Stimulated activated effector memory CD8-positive, alpha-beta T cell treated with anti-CD3 and anti-CD28 coated beads, Interleukin-12 subunit alpha, Interleukin-12 subunit beta, amount 100 ng/mL, for 72 hours (primary cell): ENCODE results near the gene STRBP.
"Not testable (repeated sequence)": the region's sequence is repeated elsewhere in the genome, so short reads cannot be mapped to it uniquely, and the experiment has no call there.

Experiments used
- ATAC-seq: fragments of 150-1000 bp; cut with Tn5 transposase; 2 replicates; pipeline ENCODE4 v1.10.0; 2021
- DNase-seq, 2 donors: peaks; one replicate each; pipeline ENCODE4 v3.0.0; 2021 to 2022; ENCODE audit warnings: low spot score in 2 of 2
- H3K27ac Mint-ChIP-seq: one replicate; pipeline ENCODE4 v1.8.0; 2022; ENCODE audit warnings: mild to moderate bottlenecking, mixed read lengths
- H3K36me3 Mint-ChIP-seq: one replicate; pipeline ENCODE4 v1.8.0; 2022; ENCODE audit warnings: mild to moderate bottlenecking, mixed read lengths
- H3K4me1 Mint-ChIP-seq: one replicate; pipeline ENCODE4 v1.8.0; 2022; ENCODE audit warnings: mixed read lengths
- H3K4me3 Mint-ChIP-seq: one replicate; pipeline ENCODE4 v1.8.0; 2022; ENCODE audit warnings: mild to moderate bottlenecking, mixed read lengths
- H3K9me3 Mint-ChIP-seq: one replicate; pipeline ENCODE4 v1.8.0; 2022; ENCODE audit warnings: mixed read lengths

The STRBP gene

DNA sequence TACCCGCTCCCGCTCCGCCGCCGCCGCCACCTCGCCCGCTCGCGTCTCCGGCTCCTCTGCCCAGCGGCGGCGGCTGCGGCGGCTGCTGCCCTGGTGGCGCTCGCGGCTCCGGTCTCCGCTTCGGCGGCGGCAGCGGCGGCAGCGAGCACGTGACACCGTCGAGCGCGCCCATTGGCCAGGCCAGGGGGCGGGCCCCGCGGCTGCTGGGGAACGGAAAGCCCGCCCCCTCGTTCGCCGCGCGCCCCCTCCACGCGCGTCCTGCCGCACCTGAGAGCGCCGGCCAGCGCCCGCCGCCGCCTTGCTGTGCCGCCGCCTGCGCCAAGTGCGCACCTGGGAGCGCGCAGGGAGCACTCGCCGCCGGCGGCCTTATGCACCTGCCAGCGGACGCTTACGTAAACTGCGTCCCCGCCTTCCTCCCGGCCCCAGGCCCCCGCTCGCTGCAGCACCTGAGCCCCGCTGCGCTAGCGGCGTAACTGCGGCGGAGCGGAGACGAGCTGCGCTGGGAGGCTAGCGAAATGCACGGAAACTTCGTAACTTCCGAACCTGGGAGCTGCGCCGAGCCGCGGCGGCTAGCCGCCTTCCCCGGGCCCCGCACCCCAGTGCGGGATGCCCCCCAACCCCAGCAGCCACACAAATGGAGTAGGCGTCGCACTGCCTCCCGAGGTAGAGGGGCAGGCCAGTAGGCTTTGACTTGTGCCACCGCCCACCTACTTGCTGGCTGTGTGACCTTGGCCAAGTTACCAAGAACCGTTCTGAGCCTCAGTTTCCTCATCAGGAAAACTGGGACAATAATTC, at the start of gene STRBP:
TSS of gene STRBP (minus strand) at position 122 of the 795 bp plus-strand sequence. CDS start 84,452 bp downstream, outside the sequence.
- DNase-seq: peak; percentile 89 to 92
- peak within 1 kb of the TSS; percentile 75 for H3K4me3 Mint-ChIP-seq
- peaks cover 5% of the 10 kb centered on the region for H3K36me3 Mint-ChIP-seq
- peak; percentile 95 for ATAC-seq
- no peaks in the 10 kb centered on the region for H3K9me3 Mint-ChIP-seq
- peaks cover 23% of the 10 kb centered on the region for H3K4me1 Mint-ChIP-seq
- peak within 1 kb of the TSS; percentile 41 for H3K27ac Mint-ChIP-seq

DNA sequence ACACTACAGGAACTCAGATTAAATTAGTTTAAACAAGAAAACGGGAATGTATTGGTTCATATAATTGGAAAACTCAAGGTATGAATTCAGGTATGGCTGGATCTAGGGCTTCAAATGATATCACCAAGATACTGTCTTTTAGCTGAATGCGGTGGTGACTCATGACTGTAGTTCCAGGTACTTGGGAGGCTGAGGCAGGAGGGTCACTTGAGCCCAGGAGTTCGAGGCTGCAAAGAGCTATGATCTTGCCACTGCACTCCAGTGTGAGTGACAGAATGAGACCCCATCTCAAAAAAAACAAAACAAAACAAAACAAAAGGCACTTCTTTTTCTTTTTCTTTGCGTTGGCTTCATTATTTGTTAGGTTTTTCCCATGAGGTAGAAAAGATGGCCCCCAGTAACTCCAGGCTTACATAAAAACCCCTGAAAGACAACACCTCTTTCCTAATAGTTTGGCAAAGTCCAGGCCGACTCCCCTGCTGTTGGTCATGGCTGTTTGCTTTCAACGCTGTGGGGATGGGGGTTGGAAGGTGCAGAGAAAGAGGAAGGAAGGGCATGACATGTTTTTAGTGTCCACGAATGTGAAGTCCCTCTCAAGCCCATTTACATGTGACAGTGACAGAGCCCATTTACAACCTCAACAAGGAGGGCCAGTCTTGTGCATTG, 47.8 kb upstream of the STRBP start:
- no peak for ATAC-seq
- peaks cover 33% of the 10 kb centered on the region for H3K4me1 Mint-ChIP-seq
- H3K36me3 Mint-ChIP-seq: no peaks in the 10 kb centered on the region
- no peaks in the 10 kb centered on the region for H3K9me3 Mint-ChIP-seq
- no peak overlapping the region for H3K4me3 Mint-ChIP-seq
- no peak for DNase-seq
- H3K27ac Mint-ChIP-seq: no peak overlapping the region

DNA sequence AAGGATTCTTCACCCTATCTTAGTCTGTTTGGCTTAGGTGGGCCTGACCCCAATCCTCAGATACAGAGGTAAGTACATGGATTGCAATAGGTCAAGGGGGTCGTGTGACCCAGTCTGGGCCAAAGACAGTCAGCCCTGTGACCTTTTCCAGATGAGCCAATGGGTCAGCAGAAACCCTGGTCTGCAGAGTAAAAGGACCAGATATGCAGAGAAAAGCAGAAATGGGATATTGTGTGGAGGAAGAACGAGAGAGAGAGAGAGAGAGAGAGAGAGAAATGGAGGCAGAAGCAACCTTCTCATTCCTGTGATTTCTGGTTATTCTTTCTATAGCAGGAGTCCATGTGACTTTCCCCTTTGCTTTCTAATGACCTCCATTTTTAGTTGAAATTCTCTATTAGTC, 47.2 kb upstream of the STRBP start:
- no peaks in the 10 kb centered on the region for H3K9me3 Mint-ChIP-seq

DNA sequence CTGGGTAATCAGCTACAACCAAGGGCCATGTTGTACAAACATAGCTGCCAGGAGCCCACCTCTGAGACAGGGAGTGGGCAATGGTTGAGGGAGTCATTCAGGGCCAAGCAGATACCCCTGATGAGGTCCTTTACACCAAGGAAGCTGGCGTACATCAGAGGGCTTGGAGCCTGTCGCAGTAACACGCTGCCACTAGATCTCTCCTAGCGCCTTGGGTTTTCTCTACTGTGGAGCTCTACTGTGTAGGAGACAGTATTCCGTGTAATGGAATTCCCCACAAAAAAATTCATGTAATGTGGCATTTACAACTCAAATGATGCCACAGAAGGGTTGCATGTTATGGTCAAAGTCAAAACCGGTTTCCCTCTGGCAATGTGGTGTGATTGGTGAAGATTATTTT, 46.2 kb upstream of the STRBP start:
- Mint-ChIP-seq H3K9me3 (no peaks in the 10 kb centered on the region), H3K4me1 (peaks cover 25% of the 10 kb centered on the region), H3K27ac (peak overlapping the region; percentile 69), H3K36me3 (no peaks in the 10 kb centered on the region), H3K4me3 (no peak overlapping the region)
- ATAC-seq (no peak), DNase-seq (no peak)

More for the DNA sequence above, 47.2 kb upstream of the STRBP start:
- H3K4me1 Mint-ChIP-seq: peaks cover 32% of the 10 kb centered on the region
- no peaks in the 10 kb centered on the region for H3K36me3 Mint-ChIP-seq
- H3K4me3 Mint-ChIP-seq: no peak overlapping the region
- ATAC-seq (no peak), DNase-seq (no peak)
- no peak overlapping the region for H3K27ac Mint-ChIP-seq

DNA sequence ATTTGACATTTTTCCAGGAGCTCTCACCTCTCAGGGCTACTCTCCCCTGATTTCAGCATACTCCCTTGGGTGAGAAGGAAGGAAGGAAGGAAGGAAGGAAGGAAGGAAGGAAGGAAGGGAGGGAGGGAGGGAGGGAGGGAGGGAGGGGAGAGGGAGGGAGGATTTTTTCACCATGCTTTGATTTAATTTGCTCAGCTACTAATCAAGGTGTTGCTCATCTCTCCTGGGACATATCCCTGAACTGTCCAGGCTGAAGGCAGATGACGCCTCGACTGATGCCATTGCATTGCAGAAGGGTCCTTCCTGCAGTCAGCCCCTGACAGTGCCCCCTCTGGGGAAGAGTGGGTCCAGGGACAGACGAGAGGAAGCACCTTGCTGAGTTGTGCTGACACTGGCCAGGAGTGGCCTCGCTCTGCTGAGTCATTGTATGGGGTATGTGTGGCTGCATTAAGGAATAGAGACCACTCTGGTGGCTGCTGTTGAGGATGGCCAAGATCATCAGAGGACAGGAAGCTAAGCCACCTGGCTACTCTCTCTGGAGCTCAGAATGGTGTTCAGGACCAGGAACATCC, 44.0 kb upstream of the STRBP start:
- ATAC-seq: no peak
- Mint-ChIP-seq H3K36me3 (no peaks in the 10 kb centered on the region), H3K4me1 (peaks cover 2% of the 10 kb centered on the region), H3K4me3 (no peak overlapping the region), H3K27ac (peak overlapping the region; percentile 21), H3K9me3 (no peaks in the 10 kb centered on the region)
- no peak for DNase-seq

DNA sequence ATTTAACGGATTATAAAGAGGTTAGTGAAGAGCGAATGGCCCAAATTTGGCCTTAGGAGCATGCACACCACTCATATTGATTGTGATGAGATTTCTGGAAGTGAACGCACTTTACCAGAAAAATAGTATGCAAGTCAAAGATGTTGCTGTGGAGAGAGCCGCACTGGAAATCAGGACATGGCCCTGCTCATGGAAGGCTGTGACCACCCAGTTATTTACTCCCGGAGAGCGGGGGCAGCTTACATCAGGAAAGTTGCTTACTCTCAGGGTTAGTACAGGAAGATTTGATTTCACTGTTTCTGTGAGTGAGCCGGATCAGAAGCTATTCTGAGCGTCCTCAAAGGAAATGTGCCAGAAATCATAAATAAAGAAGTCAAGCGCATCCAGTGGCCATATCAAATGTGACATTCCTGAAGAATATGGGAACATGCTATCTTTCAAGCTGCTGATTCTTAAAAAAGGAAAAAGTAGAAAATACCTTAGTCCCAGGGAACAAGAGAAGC, 42.9 kb upstream of the STRBP start:
- Mint-ChIP-seq H3K4me1 (no peaks in the 10 kb centered on the region), H3K9me3 (no peaks in the 10 kb centered on the region), H3K27ac (no peak overlapping the region), H3K36me3 (no peaks in the 10 kb centered on the region), H3K4me3 (no peak overlapping the region)
- DNase-seq (no peak), ATAC-seq (no peak)

DNA sequence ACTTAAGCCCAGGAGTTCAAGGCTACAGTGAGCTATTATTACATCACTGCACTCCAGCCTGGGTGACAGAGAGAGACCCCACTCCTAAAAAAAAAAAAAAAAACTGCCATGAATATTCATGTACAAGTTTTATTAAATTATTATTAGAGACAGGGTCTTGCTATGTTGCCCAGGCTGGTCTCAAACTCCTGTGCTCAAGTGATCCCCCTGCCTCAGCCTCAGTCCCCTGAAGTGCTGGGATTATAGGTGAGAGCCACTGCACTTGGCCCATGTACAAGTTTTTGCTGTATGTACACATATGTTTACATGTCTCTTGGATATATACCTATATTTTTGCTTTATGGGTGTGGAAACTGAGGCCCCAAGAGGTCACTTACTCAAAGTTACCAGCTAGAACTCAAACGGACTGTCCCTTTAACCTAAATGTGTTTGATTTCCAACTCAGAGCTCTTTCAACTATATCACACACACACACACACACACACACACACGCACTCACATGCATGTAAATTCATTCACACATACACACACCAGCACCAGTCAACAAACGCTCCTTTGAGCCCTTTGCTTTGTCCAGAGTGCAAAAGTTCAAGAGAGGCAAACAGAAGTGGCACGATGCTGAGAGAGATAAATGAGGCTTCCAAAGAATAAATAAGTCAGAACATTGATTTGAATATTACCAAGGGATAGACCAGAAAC, 42.3 kb upstream of the STRBP start:
- Mint-ChIP-seq H3K4me3 (no peak overlapping the region), H3K36me3 (no peaks in the 10 kb centered on the region), H3K27ac (no peak overlapping the region), H3K4me1 (no peaks in the 10 kb centered on the region), H3K9me3 (no peaks in the 10 kb centered on the region)
- DNase-seq (no peak), ATAC-seq (no peak)

DNA sequence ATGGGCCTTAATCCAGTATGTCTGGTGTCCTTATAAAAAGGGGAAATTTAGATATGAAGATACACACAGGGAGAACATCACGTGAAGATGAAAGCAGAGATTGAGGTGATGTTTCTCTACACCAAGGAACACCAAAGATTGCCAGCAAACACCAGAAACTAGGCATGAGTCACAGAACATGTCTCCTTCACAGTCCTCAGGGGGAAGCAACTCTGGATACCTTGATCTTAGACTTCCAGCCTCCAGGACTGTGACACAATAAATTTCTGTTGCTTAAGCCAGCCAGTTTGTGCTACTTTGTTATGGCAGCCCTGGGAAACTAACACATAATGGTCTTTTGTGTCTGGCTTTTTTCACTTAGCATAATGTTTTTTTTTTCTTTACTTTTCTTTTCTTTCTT, 41.2 kb upstream of the STRBP start:
- H3K36me3 Mint-ChIP-seq: no peaks in the 10 kb centered on the region
- no peak for DNase-seq
- no peak overlapping the region for H3K27ac Mint-ChIP-seq
- H3K9me3 Mint-ChIP-seq: no peaks in the 10 kb centered on the region
- ATAC-seq: no peak
- peaks cover 9% of the 10 kb centered on the region for H3K4me1 Mint-ChIP-seq
- H3K4me3 Mint-ChIP-seq: no peak overlapping the region

DNA sequence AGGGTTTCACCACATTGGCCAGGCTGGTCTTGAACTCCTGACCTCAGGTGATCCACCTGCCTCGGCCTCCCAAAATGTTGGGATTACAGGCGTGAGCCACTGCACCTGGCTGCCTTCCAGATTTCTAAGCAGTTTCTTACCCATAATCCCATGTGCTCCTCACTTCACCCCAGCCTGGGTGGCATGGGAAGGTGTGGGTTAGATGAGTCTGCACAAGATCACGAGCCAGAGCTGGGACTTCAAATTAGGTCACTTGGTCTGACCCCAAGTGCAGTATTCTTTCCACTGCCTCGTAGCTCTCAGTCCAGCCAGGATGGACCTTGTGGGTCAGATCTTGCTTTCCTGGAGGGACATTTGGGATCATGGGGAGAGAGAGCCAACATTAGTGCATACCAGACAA, 37.5 kb upstream of the STRBP start:
- Mint-ChIP-seq H3K27ac (peak overlapping the region; percentile 88), H3K4me1 (peaks cover 30% of the 10 kb centered on the region), H3K4me3 (peak overlapping the region; percentile 58), H3K36me3 (no peaks in the 10 kb centered on the region), H3K9me3 (no peaks in the 10 kb centered on the region)
- ATAC-seq (no peak), DNase-seq (no peak)

DNA sequence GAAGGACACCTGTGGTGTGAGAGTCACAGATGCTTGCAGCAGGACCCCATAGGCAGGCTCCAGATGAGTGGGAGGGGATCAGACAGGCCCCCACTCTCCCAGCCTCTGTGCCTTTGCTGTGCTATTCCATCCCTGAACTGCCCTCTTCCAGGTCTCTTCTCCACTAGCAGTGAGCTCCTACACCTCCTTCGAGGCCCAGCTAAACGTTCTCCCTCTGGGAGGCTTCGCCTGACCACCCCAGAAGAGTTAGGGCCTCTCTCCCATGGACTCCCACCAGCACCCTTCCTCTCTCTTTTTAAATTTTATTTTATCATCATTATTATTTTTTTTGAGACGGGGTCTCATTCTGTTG, 35.9 kb upstream of the STRBP start:
- Mint-ChIP-seq H3K9me3 (no peaks in the 10 kb centered on the region), H3K36me3 (no peaks in the 10 kb centered on the region), H3K27ac (peak overlapping the region; percentile 88), H3K4me3 (peak overlapping the region; percentile 58), H3K4me1 (peaks cover 30% of the 10 kb centered on the region)
- ATAC-seq: no peak
- DNase-seq: no peak

DNA sequence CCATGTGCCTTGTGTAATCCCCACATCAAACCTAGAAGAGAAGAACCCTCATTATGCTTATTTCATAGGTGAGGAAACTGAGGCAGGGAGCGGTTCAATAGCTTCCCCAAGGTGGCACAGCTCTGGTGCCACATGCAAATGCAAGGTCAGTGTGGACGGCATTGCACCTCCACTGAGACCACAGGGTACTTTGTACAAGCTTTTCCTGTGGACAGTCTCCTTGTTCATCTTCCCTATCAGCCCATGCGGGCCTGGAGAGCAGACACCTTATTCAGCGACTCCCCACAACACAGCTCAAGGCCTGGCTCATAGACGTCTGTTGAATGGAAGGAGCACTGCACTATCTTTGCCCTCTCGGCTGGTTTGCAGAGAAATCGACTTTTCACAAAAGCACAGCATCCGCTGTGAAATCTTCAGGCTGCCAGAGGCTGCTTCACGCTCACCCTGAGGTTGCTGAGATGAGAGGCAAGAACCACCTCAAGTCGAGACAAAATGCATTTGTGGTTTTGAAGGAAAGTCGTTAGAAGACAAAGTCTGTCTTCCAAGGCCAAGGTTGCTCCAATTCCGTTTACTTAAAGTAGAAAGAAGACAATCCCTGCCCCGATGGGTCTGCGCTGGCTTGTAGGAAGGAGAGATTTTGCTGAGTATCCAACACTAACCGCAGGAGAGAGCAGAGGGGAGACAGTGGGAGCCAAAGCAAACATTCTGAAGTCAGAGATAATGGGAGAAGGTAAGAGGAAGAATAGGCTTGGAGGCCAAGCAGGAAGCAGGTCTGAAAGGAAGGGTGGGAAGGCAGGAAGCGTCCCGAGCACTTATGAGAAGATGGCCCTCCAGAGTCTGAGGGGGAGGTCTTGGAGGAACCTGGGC, 34.2 kb upstream of the STRBP start:
- H3K36me3 Mint-ChIP-seq: no peaks in the 10 kb centered on the region
- H3K4me1 Mint-ChIP-seq: peaks cover 30% of the 10 kb centered on the region
- DNase-seq: no peak
- H3K9me3 Mint-ChIP-seq: no peaks in the 10 kb centered on the region
- H3K4me3 Mint-ChIP-seq: no peak overlapping the region
- H3K27ac Mint-ChIP-seq: peak overlapping the region; percentile 65
- no peak for ATAC-seq

DNA sequence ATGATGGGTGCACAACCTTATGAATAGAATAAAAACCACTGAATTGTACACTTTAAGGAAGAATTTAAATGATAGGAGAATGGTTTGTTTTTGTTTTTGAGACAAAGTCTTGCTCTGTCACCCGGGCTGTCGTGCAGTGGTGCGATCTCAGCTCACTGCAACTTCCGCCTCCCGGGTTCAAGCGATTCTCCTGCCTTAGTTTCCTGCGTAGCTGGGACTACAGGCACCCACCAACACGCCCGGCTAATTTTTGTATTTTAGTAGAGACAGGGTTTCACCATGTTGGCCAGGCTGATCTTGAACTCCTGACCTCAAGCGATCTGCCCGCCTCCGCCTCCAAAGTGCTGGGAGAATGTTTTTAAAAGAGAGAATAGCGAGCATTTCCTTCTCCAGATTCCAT, 33.5 kb upstream of the STRBP start:
- H3K9me3 Mint-ChIP-seq, H3K27ac Mint-ChIP-seq, H3K36me3 Mint-ChIP-seq, DNase-seq, ATAC-seq, H3K4me3 Mint-ChIP-seq: not testable (repeated sequence)
- H3K4me1 Mint-ChIP-seq: peaks cover 30% of the 10 kb centered on the region

DNA sequence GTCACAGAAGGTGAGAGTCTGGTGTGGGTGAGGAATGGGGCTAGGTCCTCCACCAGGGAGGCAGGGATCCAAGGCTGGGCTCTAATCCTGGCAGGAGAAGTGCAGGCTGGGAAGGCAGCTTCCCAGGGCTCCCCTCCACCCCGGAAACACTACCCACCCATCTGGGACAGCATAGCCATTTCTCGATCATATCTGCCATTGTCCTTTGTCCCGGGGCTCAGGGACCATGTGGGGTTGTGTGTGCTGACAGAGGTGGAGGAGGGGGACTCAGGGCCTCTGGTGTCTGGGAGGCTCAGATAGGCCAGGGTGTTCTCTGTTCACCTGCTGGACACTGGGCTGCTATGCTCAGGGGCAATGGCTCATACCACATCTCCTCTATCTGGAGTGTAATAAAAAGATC, 32.2 kb upstream of the STRBP start:
- no peak overlapping the region for H3K4me3 Mint-ChIP-seq

DNA sequence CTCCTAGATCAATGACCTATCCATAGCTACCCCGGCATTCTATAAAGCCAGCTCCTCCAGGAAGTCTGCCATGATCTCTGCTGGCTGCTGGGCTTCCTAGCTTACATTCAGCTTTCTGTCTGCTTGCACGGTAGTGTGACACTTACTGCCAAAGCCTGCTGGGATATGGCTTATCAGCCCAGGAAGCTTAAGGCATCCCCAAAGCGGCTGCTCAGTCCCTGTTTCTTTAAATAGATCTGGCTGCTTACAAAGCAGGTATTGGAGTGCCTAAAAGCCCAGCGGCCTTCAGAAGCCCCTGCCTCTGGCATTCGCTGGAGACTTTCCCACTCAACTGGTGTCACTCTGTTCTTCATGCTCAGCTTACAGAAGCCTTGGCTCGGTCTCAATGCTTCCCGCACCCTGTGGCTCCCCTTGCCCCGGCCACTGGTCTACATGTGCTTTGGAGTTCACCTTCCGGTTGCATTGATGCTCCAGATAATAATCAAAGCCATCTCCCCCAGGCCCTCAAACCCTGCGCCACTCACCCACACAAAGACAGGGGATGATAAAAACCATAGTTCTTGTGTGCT, 31.3 kb upstream of the STRBP start:
- peaks cover 21% of the 10 kb centered on the region for H3K4me1 Mint-ChIP-seq
- no peaks in the 10 kb centered on the region for H3K9me3 Mint-ChIP-seq
- ATAC-seq (no peak), DNase-seq (no peak)
- peak overlapping the region; percentile 7 for H3K27ac Mint-ChIP-seq
- H3K4me3 Mint-ChIP-seq: no peak overlapping the region
- no peaks in the 10 kb centered on the region for H3K36me3 Mint-ChIP-seq

More for the DNA sequence above, 32.2 kb upstream of the STRBP start:
- DNase-seq: no peak
- no peak for ATAC-seq
- no peaks in the 10 kb centered on the region for H3K36me3 Mint-ChIP-seq
- peaks cover 30% of the 10 kb centered on the region for H3K4me1 Mint-ChIP-seq
- no peaks in the 10 kb centered on the region for H3K9me3 Mint-ChIP-seq
- H3K27ac Mint-ChIP-seq: no peak overlapping the region
